Measurements from ENCODE around the gene ATG4D.

The ATG4D gene

DNA sequence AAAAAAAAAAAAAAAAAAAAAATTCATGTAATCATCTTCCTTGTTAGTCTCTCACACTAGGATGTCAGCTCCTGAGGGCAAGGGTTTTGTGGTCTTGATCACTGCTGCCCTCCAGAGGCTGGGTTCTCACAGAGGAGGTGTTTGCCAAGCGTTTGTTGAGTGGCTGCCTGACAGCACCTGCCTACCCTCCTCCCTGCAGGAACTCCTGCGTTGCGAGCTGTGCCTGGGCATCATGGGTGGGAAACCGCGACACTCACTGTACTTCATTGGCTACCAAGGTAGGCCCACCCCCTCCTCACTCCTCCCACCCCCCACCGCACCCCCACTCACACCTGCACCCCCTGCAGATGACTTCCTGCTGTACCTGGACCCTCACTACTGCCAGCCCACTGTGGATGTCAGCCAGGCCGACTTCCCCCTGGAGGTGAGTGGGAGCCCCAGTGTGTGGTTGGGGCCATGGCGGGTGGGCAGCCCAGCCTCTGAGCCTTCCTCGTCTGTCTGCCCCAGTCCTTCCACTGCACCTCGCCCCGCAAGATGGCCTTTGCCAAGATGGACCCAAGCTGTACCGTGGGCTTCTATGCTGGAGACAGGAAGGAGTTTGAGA, 8.1 kb downstream of the ATG4D start:
- Histone ChIP-seq H3K4me1 (ENCODE audit: insufficient read depth, low read length) (no peaks in the 10 kb centered on the region), H3K36me3 (ENCODE audit: insufficient read depth, low read length) (peaks cover 3% of the 10 kb centered on the region; the same call in 1 of the 2 replicates), H3K9ac (ENCODE audit: low read depth, low read length) (no peak overlapping the region), H3K9me3 (ENCODE audit: control insufficient read depth, insufficient read depth, low read length) (no peaks in the 10 kb centered on the region)

- Histone ChIP-seq H3K4me1 (ENCODE audit: insufficient read depth, low read length) (no peaks in the 10 kb centered on the region), H3K9me3 (ENCODE audit: control insufficient read depth, insufficient read depth, low read length) (no peaks in the 10 kb centered on the region), H3K9ac (ENCODE audit: low read depth, low read length) (no peak overlapping the region), H3K36me3 (ENCODE audit: insufficient read depth, low read length) (peaks cover 3% of the 10 kb centered on the region; the same call in 1 of the 2 replicates)
These were observed 8.9 kb downstream of the ATG4D start for GRCh38 chr19:10552510-10553053.

DNA sequence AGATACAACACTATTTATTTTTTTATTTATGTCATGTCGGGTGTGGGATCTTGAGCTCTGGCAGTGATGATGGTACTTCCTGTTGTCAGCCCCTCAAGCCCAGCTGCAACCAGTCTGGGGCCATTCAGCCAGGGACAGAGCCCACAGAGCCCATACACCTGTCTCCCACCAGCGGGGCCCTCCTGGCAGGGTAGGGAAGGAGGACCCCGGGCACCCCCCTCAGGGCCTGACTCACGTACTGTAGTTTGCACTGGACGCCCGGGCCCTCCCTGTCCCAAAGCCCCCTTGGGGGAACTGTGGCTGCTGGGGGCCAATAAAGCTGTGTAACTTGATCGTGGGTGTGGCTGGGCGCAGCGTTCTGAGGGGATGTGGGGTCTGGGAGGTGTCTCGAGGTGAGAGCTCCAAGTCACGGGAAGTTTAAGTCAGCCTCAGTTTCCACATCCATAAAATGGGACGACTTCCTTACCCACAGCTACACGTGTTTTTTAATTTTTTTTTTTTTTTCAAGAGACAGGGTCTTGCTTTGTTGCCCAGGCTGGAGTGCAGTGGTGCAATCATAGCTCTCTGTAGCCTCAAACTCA, 9.5 kb downstream of the ATG4D start:
- no peaks in the 10 kb centered on the region for H3K9me3 ChIP-seq (ENCODE audit: control insufficient read depth, insufficient read depth, low read length)
- no peaks in the 10 kb centered on the region for H3K4me1 ChIP-seq (ENCODE audit: insufficient read depth, low read length)
- no peak overlapping the region for H3K9ac ChIP-seq (ENCODE audit: low read depth, low read length)
- H3K36me3 ChIP-seq (ENCODE audit: insufficient read depth, low read length), result peaks cover 3% of the 10 kb centered on the region

- no peaks in the 10 kb centered on the region for H3K4me1 ChIP-seq (ENCODE audit: insufficient read depth, low read length)
- H3K9ac ChIP-seq (ENCODE audit: low read depth, low read length), result no peak overlapping the region
- H3K36me3 ChIP-seq (ENCODE audit: insufficient read depth, low read length), result no peaks in the 10 kb centered on the region; the same call in none of the 2 replicates
- H3K9me3 ChIP-seq (ENCODE audit: control insufficient read depth, insufficient read depth, low read length), result no peaks in the 10 kb centered on the region
These were observed 10.3 kb downstream of the ATG4D start for GRCh38 chr19:10553943-10554381.

- no peak overlapping the region for H3K9ac ChIP-seq (ENCODE audit: low read depth, low read length)
- H3K4me1 ChIP-seq (ENCODE audit: insufficient read depth, low read length), result no peaks in the 10 kb centered on the region
- H3K9me3 ChIP-seq (ENCODE audit: control insufficient read depth, insufficient read depth, low read length), result no peaks in the 10 kb centered on the region
- H3K36me3 ChIP-seq (ENCODE audit: insufficient read depth, low read length), result peaks cover 5% of the 10 kb centered on the region
These were observed 11.3 kb downstream of the ATG4D start for GRCh38 chr19:10554760-10555609.

GRCh38 chr19:10555610-10555973, 11.9 kb downstream of the ATG4D start:
- Histone ChIP-seq H3K36me3 (ENCODE audit: insufficient read depth, low read length) (peaks cover 10% of the 10 kb centered on the region), H3K9ac (ENCODE audit: low read depth, low read length) (no peak overlapping the region), H3K4me1 (ENCODE audit: insufficient read depth, low read length) (no peaks in the 10 kb centered on the region), H3K9me3 (ENCODE audit: control insufficient read depth, insufficient read depth, low read length) (no peaks in the 10 kb centered on the region)

DNA sequence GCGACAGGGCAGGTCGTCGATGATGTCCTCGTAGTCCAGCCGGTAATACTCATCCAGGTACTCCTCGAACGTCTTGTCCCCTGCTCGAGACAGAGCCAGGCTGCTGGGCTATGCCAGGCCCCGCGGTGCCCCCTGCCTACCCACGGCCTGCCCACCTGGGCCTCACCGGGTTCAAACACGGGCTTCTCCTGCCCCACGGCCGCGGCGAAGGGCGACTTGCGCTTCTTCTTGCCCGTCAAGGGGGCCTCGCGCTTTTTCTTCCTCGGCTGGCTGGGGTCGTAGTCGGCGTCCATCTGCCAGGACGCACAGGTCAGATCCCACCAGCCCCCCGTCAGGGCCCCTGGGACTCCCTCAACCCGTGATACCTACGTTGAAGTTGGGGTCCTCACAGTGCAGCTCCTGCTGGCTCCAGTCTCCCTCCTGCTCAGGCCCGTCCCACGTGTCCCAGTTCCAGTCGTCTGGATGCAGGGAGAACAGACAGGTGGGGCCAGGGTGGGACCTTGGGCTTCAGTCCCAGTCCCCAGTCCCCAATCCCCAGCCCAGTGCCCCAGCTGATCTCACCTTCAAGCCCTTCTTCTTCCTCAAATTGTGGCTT, 14.0 kb downstream of the ATG4D start:
- H3K4me1 ChIP-seq (ENCODE audit: insufficient read depth, low read length), result no peaks in the 10 kb centered on the region
- peaks cover 13% of the 10 kb centered on the region for H3K36me3 ChIP-seq (ENCODE audit: insufficient read depth, low read length)
- H3K9me3 ChIP-seq (ENCODE audit: control insufficient read depth, insufficient read depth, low read length), result no peaks in the 10 kb centered on the region
- no peak overlapping the region for H3K9ac ChIP-seq (ENCODE audit: low read depth, low read length)

DNA sequence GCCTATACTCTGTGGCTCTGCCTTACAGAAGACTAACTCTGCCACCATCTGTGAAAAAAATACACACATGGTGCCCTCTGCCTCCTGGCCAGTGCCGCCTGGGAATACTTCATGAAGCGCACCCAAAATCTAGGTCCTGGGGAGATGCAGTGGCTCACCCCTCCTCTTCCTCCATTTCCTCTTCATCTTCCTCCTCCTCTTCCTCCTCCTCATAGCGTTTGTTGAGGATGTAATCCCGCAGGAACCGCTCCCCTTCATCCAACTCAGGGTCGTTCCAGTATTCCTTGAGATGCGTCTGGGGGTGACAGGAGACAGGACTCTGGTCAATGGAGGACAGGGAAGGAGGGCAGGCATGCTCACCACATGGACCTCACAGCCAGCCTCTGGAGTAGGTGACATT, 16.4 kb downstream of the ATG4D start:
- no peaks in the 10 kb centered on the region for H3K9me3 ChIP-seq (ENCODE audit: control insufficient read depth, insufficient read depth, low read length)
- no peaks in the 10 kb centered on the region for H3K4me1 ChIP-seq (ENCODE audit: insufficient read depth, low read length)
- H3K36me3 ChIP-seq (ENCODE audit: insufficient read depth, low read length), result peaks cover 13% of the 10 kb centered on the region
- no peak overlapping the region for H3K9ac ChIP-seq (ENCODE audit: low read depth, low read length)

- H3K9me3 ChIP-seq (ENCODE audit: control insufficient read depth, insufficient read depth, low read length), result no peaks in the 10 kb centered on the region
- no peaks in the 10 kb centered on the region for H3K4me1 ChIP-seq (ENCODE audit: insufficient read depth, low read length)
- no peak overlapping the region for H3K9ac ChIP-seq (ENCODE audit: low read depth, low read length)
- peaks cover 13% of the 10 kb centered on the region for H3K36me3 ChIP-seq (ENCODE audit: insufficient read depth, low read length)
These were observed 18.9 kb downstream of the ATG4D start for GRCh38 chr19:10562609-10563008.

DNA sequence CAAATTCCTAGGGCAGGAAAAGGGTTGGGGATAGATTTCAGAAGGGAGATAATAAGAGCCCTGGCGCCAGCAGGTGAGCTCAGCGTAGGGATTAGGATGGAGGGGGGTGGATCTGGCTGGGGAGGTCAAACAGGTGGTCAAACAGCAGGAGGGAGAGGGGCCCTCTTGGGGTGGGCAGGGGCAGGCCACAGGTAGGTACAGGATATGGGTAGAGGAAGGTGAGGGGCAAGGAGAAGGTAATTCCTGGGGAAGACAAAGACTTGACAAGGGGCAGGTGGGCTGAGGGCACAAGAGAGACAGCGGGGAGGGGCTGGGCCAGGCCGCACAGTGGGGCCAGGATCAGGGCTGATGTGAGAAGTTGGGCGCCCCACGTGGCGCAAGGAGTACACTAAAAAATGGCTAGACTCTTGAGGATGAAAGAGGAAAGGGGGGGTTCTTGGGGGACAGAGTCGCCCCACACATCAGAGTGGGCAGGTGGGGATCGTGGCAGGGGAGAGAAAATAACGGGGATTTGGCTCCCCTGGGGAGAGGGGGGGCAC, 21.4 kb downstream of the ATG4D start:
- Histone ChIP-seq H3K4me1 (ENCODE audit: insufficient read depth, low read length) (no peaks in the 10 kb centered on the region), H3K9me3 (ENCODE audit: control insufficient read depth, insufficient read depth, low read length) (no peaks in the 10 kb centered on the region), H3K36me3 (ENCODE audit: insufficient read depth, low read length) (peaks cover 7% of the 10 kb centered on the region; the same call in 1 of the 2 replicates), H3K9ac (ENCODE audit: low read depth, low read length) (peak overlapping the region; percentile 88)

DNA sequence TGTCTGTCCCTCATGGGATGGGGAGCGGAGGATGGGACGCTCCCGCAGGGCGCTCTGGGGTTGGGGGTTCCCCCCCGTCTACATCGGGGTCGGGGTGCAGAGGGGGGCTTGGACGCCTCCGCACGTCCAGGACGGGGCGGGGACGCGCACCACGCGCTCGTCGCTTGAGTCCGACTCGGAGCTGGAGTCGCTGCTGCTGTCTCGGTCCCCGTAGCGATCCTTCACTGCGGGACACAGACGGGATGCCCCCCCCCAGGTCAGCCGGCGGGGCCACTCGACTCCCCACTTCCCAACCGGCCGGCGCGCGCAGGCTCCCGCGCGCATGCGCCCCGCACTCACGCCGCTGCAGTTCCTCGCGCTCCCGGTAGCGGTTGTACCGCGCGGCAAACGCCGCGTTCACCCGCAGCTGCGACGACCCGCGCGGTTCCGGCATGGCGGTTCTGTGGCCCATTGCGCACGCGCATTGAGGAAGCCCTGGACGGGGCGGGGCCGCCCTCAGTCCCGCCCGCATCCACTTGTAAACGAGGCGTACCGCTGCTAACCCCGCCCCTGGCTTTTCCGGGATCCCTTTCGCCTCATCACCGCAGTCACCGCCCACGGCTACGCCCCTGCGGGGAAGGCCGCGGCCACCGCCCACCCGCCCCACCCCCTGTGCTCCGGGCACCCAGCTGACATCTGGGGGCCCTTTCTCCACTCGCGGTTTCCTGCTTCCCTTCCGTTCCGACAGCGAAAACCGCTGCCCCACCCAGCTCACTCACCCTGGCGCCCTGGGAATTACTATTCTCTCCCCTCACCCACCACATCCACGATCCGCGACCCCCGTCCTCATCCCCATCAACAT, 22.1 kb downstream of the ATG4D start, which contains the start of gene KRI1:
TSS of gene KRI1 (minus strand) at position 444 of the 841 bp plus-strand sequence. CDS start at position 433, 11 bp downstream.
- H3K9ac ChIP-seq (ENCODE audit: low read depth, low read length), result peak within 1 kb of the TSS; percentile 88
- no peaks in the 10 kb centered on the region for H3K9me3 ChIP-seq (ENCODE audit: control insufficient read depth, insufficient read depth, low read length)
- peaks cover 3% of the 10 kb centered on the region; the same call in 1 of the 2 replicates for H3K36me3 ChIP-seq (ENCODE audit: insufficient read depth, low read length)
- H3K4me1 ChIP-seq (ENCODE audit: insufficient read depth, low read length), result no peaks in the 10 kb centered on the region

GRCh38 chr19:10566408-10566657, 22.6 kb downstream of the ATG4D start:
- no peaks in the 10 kb centered on the region for H3K4me1 ChIP-seq (ENCODE audit: insufficient read depth, low read length)
- peaks cover 3% of the 10 kb centered on the region; the same call in 1 of the 2 replicates for H3K36me3 ChIP-seq (ENCODE audit: insufficient read depth, low read length)
- H3K9ac ChIP-seq (ENCODE audit: low read depth, low read length), result no peak overlapping the region; the same call in 1 of the 2 replicates
- H3K9me3 ChIP-seq (ENCODE audit: control insufficient read depth, insufficient read depth, low read length), result no peaks in the 10 kb centered on the region

- Histone ChIP-seq H3K36me3 (ENCODE audit: insufficient read depth, low read length) (peaks cover 1% of the 10 kb centered on the region; the same call in 1 of the 2 replicates), H3K9me3 (ENCODE audit: control insufficient read depth, insufficient read depth, low read length) (no peaks in the 10 kb centered on the region), H3K4me1 (ENCODE audit: insufficient read depth, low read length) (no peaks in the 10 kb centered on the region), H3K9ac (ENCODE audit: low read depth, low read length) (no peak overlapping the region)
These were observed 23.1 kb downstream of the ATG4D start for GRCh38 chr19:10566658-10567410.

Data from ES-I3 (cell line).